A673 (cell line): ENCODE measurements around the gene ZNF322. TPM values are rescaled to one million over a fixed set of nuclear protein-coding genes. Genes with fewer than 3 reads are reported as not detected.
A peak's percentile ranks its signal among the peaks of the same experiment; 100 is the strongest.

Source experiments
- BruUV-seq: library from RNA; stranded (reverse); fragments of 400-500 nt; replicated peaks from 2 replicates; lab custom pipeline; 2021; lab: Mats Ljungman, UMichigan
- CTCF ChIA-PET: fragments of 300-600 bp; sonication (Branson Sonifier 250); formaldehyde crosslinking; loops from one replicate; lab custom pipeline; 2022; ENCODE audit warnings: antibody characterized with exemption; lab: Charles Lee
- POLR2A ChIA-PET: fragments of 300-600 bp; sonication (Branson Sonifier 250); formaldehyde crosslinking; loops from one replicate; lab custom pipeline; 2022; ENCODE audit warnings: antibody characterized with exemption; ENCODE audit not compliant: low non-redundant PET; lab: Charles Lee
- DNase-seq: peaks from one replicate; pipeline ENCODE4 v3.0.0-alpha.2; 2015; ENCODE audit warnings: low spot score
- H3K27ac ChIP-seq: fragments of 200-600 bp; sonication (generic); 2 replicates; pipeline ENCODE4 v1.5.1; 2016; ENCODE audit warnings: mixed run types, low read depth, mild to moderate bottlenecking, mixed read lengths, antibody characterized with exemption, low read length; ENCODE audit not compliant: poor library complexity, severe bottlenecking
- H3K27me3 ChIP-seq: fragments of 200-600 bp; sonication (generic); replicated peaks from 2 replicates; pipeline ENCODE4 v1.6.1; 2017; ENCODE audit warnings: mixed run types, low read depth, mild to moderate bottlenecking, mixed read lengths, antibody characterized with exemption, low read length; ENCODE audit not compliant: insufficient read depth, poor library complexity
- H3K36me3 ChIP-seq: fragments of 200-600 bp; sonication (generic); 2 replicates; pipeline ENCODE4 v1.6.1; 2016; ENCODE audit warnings: mixed run types, mild to moderate bottlenecking, mixed read lengths, antibody characterized with exemption, low read length; ENCODE audit not compliant: insufficient read depth, poor library complexity, severe bottlenecking
- H3K4me1 ChIP-seq: fragments of 200-600 bp; sonication (generic); 2 replicates; pipeline ENCODE4 v1.6.1; 2017; ENCODE audit warnings: mixed run types, mild to moderate bottlenecking, mixed read lengths, antibody characterized with exemption, low read length; ENCODE audit not compliant: insufficient read depth, poor library complexity, severe bottlenecking
- H3K4me3 ChIP-seq: fragments of 200-600 bp; sonication (generic); 2 replicates; pipeline ENCODE4 v1.5.1; 2016; ENCODE audit warnings: low read depth, mixed run types, mild to moderate bottlenecking, mixed read lengths, low read length; ENCODE audit not compliant: poor library complexity, severe bottlenecking
- H3K9me3 ChIP-seq: fragments of 200-600 bp; sonication (generic); 2 replicates; pipeline ENCODE4 v1.6.1; 2016; ENCODE audit warnings: mixed run types, low read depth, mild to moderate bottlenecking, mixed read lengths, antibody characterized with exemption, low read length; ENCODE audit not compliant: poor library complexity, severe bottlenecking
- CTCF ChIP-seq: fragments of 300-800, 200-600 bp; sonication (generic); conservative IDR thresholded peaks from 2 replicates; pipeline ENCODE4 v1.5.1; 2017; ENCODE audit warnings: low read depth, mild to moderate bottlenecking, antibody characterized with exemption, low read length, moderate library complexity, mixed read lengths
- EZH2 ChIP-seq: fragments of 200-600 bp; sonication (generic); IDR thresholded peaks from 2 replicates; pipeline ENCODE4 v1.6.1; 2017; ENCODE audit warnings: borderline replicate concordance, low read depth, mild to moderate bottlenecking, mixed read lengths, antibody characterized with exemption, low read length; ENCODE audit not compliant: poor library complexity, severe bottlenecking
- intact Hi-C: fragments of 100-400 bp; cut with micrococcal nuclease; formaldehyde crosslinking; loops from one replicate; pipeline ENCODE4 v1.10.0; 2022; ENCODE audit not compliant: unreplicated experiment
- total RNA-seq: library from RNA; stranded (reverse); gene quantifications from 2 replicates; pipeline ENCODE4 v1.2.3, GENCODE V29; 2021

ZNF322 gene
- total RNA-seq, 1 experiment from 2014 or later = 21.5 TPM

- no peaks in the 10 kb centered on the region for H3K36me3 ChIP-seq
- no peak overlapping the region for H3K27ac ChIP-seq
- H3K9me3 ChIP-seq = no peaks in the 10 kb centered on the region
- ChIA-PET CTCF (no interaction called here), POLR2A (no interaction called here)
- DNase-seq = no peak
- no peaks in the 10 kb centered on the region for H3K4me1 ChIP-seq
- TF ChIP-seq CTCF (no peak), EZH2 (no peak)
- BruUV-seq = no TSS peak
- intact Hi-C loops = no loop called here
- H3K27me3 ChIP-seq = peaks cover 21% of the 10 kb centered on the region
- H3K4me3 ChIP-seq = no peak overlapping the region
These were observed 50.1 kb downstream of the ZNF322 start for GRCh38 chr6:26609463-26609862.

GRCh38 chr6:26607434-26608230, 51.9 kb downstream of the ZNF322 start:
- intact Hi-C loops = loop anchor here (1.0 kb wide), 1 partner anchor 472 kb away; no protein-coding TSS in a partner anchor
- POLR2A ChIA-PET = no interaction called here
- no TSS peak for BruUV-seq
- no peaks in the 10 kb centered on the region for H3K36me3 ChIP-seq
- CTCF ChIA-PET = no interaction called here
- TF ChIP-seq CTCF (peak; percentile 82), EZH2 (no peak)
- peaks cover 2% of the 10 kb centered on the region for H3K27me3 ChIP-seq
- peak overlapping the region; percentile 25 for H3K4me3 ChIP-seq
- DNase-seq = peak; percentile 75
- no peak overlapping the region for H3K27ac ChIP-seq
- no peaks in the 10 kb centered on the region for H3K9me3 ChIP-seq
- no peaks in the 10 kb centered on the region for H3K4me1 ChIP-seq

- H3K27ac ChIP-seq = no peak overlapping the region
- intact Hi-C loops = no loop called here
- TF ChIP-seq EZH2 (no peak), CTCF (no peak)
- no peaks in the 10 kb centered on the region for H3K27me3 ChIP-seq
- no peaks in the 10 kb centered on the region for H3K36me3 ChIP-seq
- BruUV-seq = no TSS peak
- H3K4me1 ChIP-seq = no peaks in the 10 kb centered on the region
- ChIA-PET CTCF (no interaction called here), POLR2A (no interaction called here)
- no peaks in the 10 kb centered on the region for H3K9me3 ChIP-seq
- no peak overlapping the region for H3K4me3 ChIP-seq
- no peak for DNase-seq
These were observed 54.7 kb downstream of the ZNF322 start for GRCh38 chr6:26604797-26605196.
